GM12892 (cell line): ENCODE measurements around the gene NCAM2.

Experiments
- POLR2A ChIP-seq: IDR thresholded peaks from 2 replicates; pipeline ENCODE4 v1.6.1; 2011; ENCODE audit warnings: low read depth, low read length, control low read depth
- POLR2AphosphoS5 ChIP-seq: IDR thresholded peaks from 2 replicates; pipeline ENCODE4 v1.6.1; 2011; ENCODE audit warnings: low read depth, low read length, control low read depth
- TAF1 ChIP-seq: IDR thresholded peaks from 2 replicates; pipeline ENCODE4 v1.6.1; 2011; ENCODE audit warnings: low read depth, mild to moderate bottlenecking, control low read depth, low read length, borderline replicate concordance

DNA sequence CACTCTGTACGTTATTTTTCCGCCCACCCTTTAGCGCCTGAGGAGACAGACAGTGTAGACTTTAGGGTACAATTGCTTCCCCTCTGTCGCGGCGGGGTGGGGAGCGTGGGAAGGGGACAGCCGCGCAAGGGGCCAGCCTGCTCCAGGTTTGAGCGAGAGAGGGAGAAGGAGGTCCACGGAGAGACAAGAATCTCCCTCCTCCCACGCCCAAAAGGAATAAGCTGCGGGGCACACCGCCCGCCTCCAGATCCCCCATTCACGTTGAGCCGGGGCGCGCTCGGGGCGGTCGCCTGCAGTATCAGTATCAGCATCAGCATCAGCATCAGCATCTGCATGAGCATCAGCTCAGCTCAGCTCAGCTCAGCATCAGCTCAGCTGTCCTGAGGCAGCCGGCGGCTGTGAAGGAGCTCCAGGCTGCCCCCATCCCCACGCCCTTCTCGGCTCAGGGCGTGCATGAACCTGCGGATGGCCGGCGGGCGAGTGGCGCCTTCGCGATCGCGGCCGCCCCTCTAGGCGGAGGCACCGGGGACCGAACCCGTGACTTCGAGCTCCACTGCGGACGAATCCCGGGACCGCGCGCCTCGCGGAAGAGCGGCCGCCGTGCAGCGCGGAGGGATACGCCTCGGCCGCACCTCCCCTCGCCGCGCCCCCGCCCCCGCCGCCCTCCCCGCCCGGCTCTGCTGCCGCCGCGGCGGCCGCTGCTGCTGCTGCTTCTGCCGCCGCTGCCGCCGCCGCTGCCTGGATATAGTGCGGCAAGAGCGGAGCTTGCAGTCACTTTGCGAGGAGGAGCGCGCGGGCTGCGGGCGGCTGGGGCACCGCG, at the start of gene NCAM2:
- no peak for TF ChIP-seq POLR2AphosphoS5
- TF ChIP-seq TAF1: no peak
- TF ChIP-seq POLR2A: no peak
